GM18507 (cell line): ENCODE results near the gene ATRNL1.
"Not testable (repeated sequence)": the region's sequence is repeated elsewhere in the genome, so short reads cannot be mapped to it uniquely, and the experiment has no call there.

Experiments used
- DNase-seq: peaks from one replicate; pipeline ENCODE4 v3.0.0; 2011; ENCODE audit warnings: low read depth; ENCODE audit not compliant: insufficient read length; ENCODE audit errors: extremely low spot score
- FAIRE-seq: peaks from 2 replicates; lab custom pipeline; 2011; peaks lifted over from hg19 to GRCh38; lab: Jason Lieb, UNC

ATRNL1 gene

GRCh38 chr10:115082506-115082905 lies 10.7 kb upstream of the ATRNL1 start:
- no peak for DNase-seq
- FAIRE-seq, result no peak

GRCh38 chr10:115084277-115084850 lies 8.8 kb upstream of the ATRNL1 start:
- no peak for FAIRE-seq
- no peak for DNase-seq

- no peak for FAIRE-seq
These were observed 2.0 kb upstream of the ATRNL1 start for GRCh38 chr10:115091161-115091560.

GRCh38 chr10:115092258-115092554 lies 959 bp upstream of the ATRNL1 start:
- no peak for FAIRE-seq
- no peak for DNase-seq

More at GRCh38 chr10:115091161-115091560, 2.0 kb upstream of the ATRNL1 start:
- DNase-seq, result no peak

- DNase-seq (no peak), FAIRE-seq (no peak)
These were observed 445 bp upstream of the ATRNL1 start for GRCh38 chr10:115092555-115093285.

GRCh38 chr10:115093776-115094408 lies 727 bp downstream of the ATRNL1 start:
- DNase-seq, result no peak
- no peak for FAIRE-seq

GRCh38 chr10:115094416-115095140 lies 1.4 kb downstream of the ATRNL1 start:
- no peak for FAIRE-seq
- DNase-seq, result no peak

- FAIRE-seq, result no peak
These were observed 2.6 kb downstream of the ATRNL1 start for GRCh38 chr10:115095758-115096157.

GRCh38 chr10:115103700-115104099 lies 10.5 kb downstream of the ATRNL1 start:
- FAIRE-seq, result no peak
- DNase-seq, result no peak

More at GRCh38 chr10:115095758-115096157, 2.6 kb downstream of the ATRNL1 start:
- no peak for DNase-seq

GRCh38 chr10:115105411-115105810 lies 12.2 kb downstream of the ATRNL1 start:
- DNase-seq, FAIRE-seq: not testable (repeated sequence)

- FAIRE-seq, result no peak
- DNase-seq, result no peak
These were observed 14.7 kb downstream of the ATRNL1 start for GRCh38 chr10:115107830-115108229.

- DNase-seq, result no peak
These were observed 24.1 kb downstream of the ATRNL1 start for GRCh38 chr10:115117301-115117700.

GRCh38 chr10:115118346-115118745 lies 25.2 kb downstream of the ATRNL1 start:
- DNase-seq (no peak), FAIRE-seq (no peak)

More at GRCh38 chr10:115117301-115117700, 24.1 kb downstream of the ATRNL1 start:
- no peak for FAIRE-seq

- FAIRE-seq (no peak), DNase-seq (no peak)
These were observed 32.3 kb downstream of the ATRNL1 start for GRCh38 chr10:115125505-115125904.

- DNase-seq (no peak), FAIRE-seq (no peak)
These were observed 36.6 kb downstream of the ATRNL1 start for GRCh38 chr10:115129752-115130151.

GRCh38 chr10:115136616-115137015 lies 43.5 kb downstream of the ATRNL1 start:
- FAIRE-seq (no peak), DNase-seq (no peak)

GRCh38 chr10:115141254-115141653 lies 48.1 kb downstream of the ATRNL1 start:
- FAIRE-seq, result peak; percentile 78
- DNase-seq, result no peak

GRCh38 chr10:115157357-115157756 lies 64.2 kb downstream of the ATRNL1 start:
- no peak for FAIRE-seq

GRCh38 chr10:115163129-115163528 lies 70.0 kb downstream of the ATRNL1 start:
- DNase-seq, result no peak
- FAIRE-seq, result no peak

More at GRCh38 chr10:115157357-115157756, 64.2 kb downstream of the ATRNL1 start:
- DNase-seq, result no peak

- FAIRE-seq, result no peak
- no peak for DNase-seq
These were observed 71.1 kb downstream of the ATRNL1 start for GRCh38 chr10:115164220-115164619.
